Hematopoietic multipotent progenitor cell treated with erythropoietin and hydrocortisone succinate and interleukin-3 and kit ligand, for 17 days (in vitro differentiated cells): ENCODE data around the gene ODAD3.

Source experiments
- DNase-seq: peaks from one replicate; pipeline ENCODE4 v3.0.0-alpha.2; 2015; ENCODE audit warnings: low spot score

Gene ODAD3

DNA sequence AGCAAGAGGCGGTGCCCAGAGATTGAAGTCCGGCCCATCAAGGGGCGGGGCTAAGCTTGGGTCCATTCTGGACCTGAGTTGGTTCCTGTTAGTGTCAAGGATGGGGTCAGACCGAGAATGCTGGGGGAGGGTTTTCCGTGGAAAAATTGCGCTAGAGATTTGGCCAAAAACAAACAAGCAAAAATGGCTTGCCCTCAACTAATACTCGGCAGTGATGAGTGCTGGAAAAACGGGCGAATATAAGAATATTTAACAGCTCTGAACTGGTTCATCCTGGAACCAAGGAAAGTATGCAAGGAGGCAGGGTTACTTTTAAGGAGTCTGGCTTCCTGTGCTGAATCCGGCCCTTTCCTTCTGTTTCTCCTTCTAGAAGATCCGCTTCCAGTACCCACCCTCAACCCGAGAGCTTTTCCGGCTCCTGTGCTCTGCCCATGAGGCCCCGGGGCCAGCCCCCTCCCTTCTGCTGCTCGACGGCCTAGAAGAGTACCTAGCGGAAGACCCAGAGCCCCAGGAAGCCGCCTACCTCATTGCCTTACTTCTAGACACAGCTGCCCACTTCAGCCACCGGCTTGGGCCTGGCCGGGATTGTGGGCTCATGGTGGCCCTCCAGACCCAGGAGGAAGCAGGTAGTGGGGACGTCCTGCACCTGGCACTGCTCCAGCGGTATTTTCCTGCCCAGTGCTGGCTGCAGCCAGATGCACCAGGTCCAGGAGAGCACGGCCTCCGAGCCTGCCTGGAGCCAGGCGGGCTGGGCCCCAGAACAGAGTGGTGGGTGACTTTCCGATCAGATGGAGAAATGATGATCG lies 59.6 kb downstream of the ODAD3 start:
- no peak for DNase-seq

DNA sequence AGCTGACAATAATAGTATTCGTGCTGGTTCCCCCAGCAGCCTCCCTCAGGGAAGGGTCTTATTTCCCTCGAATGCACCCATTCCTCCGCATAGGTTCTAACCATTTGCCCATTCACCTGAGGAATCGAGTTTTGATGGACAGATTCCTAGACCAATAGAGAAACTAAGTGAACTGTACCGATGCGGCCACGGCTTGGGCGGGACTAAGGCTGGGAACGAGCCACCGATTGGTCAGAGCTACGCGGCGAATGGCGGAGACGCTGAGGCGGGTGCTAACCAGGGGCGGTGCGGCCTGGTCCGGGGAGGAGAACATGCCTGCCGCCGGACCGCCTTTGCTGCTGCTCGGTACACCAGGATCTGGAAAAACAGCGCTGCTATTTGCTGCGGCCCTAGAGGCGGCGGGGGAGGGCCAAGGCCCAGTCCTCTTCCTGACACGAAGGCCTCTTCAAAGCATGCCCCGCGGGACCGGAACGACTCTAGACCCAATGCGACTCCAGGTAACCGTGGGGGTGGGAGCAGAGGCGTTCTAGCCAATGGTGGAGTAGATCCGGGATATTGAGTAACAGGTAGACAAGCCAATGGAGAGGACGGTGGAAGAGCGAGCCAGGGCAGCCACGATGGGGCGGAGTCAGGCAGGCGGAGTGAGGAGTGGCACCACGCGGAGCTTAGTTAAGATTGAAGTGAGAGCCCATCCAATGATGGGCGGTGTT lies 60.3 kb downstream of the ODAD3 start, which contains the start of gene SWSAP1:
SWSAP1 (plus strand) TSS at position 234 of the 710 bp plus-strand sequence; CDS start at position 249, 15 bp downstream.
- peak; percentile 99 for DNase-seq

DNA sequence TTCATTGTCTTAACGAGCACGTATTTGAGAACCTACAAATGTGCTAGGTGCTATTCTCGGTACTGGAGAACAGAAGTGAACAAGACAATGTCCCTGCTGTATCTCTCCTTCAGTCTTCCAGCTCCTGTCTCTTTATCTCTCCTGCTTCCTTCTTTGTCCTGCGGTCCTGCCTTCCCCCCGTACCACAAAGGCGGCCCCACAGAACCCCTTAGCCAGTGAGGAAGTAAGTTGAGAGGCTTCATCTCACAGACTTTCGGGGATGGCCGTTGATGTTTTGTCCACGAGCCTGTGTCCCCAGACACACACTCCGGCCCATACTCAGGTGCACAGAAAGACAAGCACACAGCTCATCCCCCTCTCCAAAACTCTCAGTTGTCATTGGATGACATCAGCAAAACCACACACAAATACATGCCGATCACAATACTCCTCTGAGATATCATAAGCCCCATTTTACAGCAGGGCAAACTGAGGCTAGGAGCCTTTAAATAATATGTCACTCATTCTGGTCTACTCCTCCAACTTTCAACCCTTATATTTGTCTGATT lies 61.0 kb downstream of the ODAD3 start:
- DNase-seq = no peak

DNA sequence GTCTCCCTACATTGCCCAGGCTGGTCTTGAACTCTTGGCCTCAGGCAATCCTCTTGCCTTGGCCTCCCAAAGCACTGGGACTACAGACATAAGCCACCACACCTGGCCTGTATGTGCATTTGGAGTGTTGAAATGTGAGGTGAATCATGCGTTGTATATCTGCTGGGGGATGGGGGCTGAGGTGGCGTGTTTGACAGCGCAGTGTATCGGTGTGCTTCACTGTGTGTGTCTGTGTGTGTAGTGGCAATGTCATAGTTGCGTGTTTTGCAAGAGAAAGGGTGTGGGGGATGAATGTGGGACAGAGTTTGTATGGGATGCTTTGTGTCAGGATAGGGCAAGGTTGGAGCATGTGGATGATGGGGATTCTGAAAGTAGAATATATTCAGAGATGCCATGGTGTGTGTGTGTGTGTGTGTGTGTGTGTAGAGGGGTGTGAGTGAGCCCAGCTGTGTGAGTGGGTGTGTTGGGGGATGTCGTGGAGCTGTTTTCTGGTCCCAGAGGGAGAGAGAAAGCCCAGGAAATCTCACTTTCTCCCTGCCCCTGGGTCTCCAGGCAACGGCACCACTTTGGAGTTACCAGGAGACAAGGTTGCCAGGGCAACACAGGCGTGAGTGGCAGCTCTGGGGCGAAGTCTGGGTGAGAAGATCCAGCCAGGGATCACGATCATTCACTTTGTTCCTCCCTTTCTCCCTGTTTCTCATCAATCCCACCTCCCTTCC lies 61.6 kb downstream of the ODAD3 start:
- peak; percentile 51 for DNase-seq

DNA sequence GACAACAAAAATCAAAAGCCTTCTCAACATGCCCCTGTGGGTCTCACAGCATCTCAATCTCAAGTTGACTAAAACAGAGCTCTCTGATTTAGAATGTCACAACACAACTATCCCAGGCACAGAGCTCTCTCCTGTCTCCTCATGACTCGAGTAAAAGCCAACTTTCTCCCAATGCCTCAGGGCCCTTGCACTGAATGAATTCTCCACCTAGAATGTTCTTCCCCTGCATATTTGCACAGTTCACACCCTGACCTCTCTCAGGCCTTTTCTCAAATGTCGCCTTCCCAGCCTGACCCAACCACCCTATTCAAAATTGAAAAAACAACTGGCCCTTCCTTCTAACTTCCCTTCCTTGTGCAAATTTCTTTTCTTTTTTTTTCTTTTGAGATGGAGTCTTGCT lies 64.2 kb downstream of the ODAD3 start:
- DNase-seq = no peak
